ENCODE data around the gene CD320.

Gene CD320

GRCh38 chr19:8324186-8325050, 16.3 kb upstream of the CD320 start:
- DNase-seq (ENCODE audit: low spot score): no peak
- TF ChIP-seq CTCF (conservative IDR thresholded peaks at IDR 0.05; ENCODE audit: low read depth): no peak
- CTCF ChIA-PET: interaction anchor here (0.9 kb wide), 1 partner anchor 59 kb away, joined by 3 read pairs; no protein-coding TSS in a partner anchor
- peak overlapping the region; percentile 62 for H3K27ac ChIP-seq
- POLR2A ChIA-PET (ENCODE audit: low non-redundant PET): no interaction called here

GRCh38 chr19:8323781-8324185, 15.6 kb upstream of the CD320 start:
- POLR2A ChIA-PET (ENCODE audit: low non-redundant PET): no interaction called here
- CTCF ChIA-PET: interaction anchor here (0.6 to 0.9 kb wide), 2 partner anchors 42 to 59 kb away, joined by 3 read pairs; no protein-coding TSS in a partner anchor
- H3K27ac ChIP-seq: peak overlapping the region; percentile 62
- TF ChIP-seq CTCF (conservative IDR thresholded peaks at IDR 0.05; ENCODE audit: low read depth): no peak
- no peak for DNase-seq (ENCODE audit: low spot score)

GRCh38 chr19:8322638-8322997, 14.5 kb upstream of the CD320 start:
- ChIA-PET CTCF (no interaction called here), POLR2A (ENCODE audit: low non-redundant PET) (no interaction called here)
- TF ChIP-seq CTCF (conservative IDR thresholded peaks at IDR 0.05; ENCODE audit: low read depth): no peak
- DNase-seq (ENCODE audit: low spot score): no peak
- H3K27ac ChIP-seq: peak overlapping the region; percentile 80

GRCh38 chr19:8321986-8322637, 14.0 kb upstream of the CD320 start:
- peak overlapping the region; percentile 80 for H3K27ac ChIP-seq
- DNase-seq (ENCODE audit: low spot score): no peak
- CTCF ChIA-PET: no interaction called here
- POLR2A ChIA-PET (ENCODE audit: low non-redundant PET): interaction anchor here (0.6 kb wide), 1 partner anchor 129 kb away, joined by 3 read pairs; no protein-coding TSS in a partner anchor
- TF ChIP-seq CTCF (conservative IDR thresholded peaks at IDR 0.05; ENCODE audit: low read depth): no peak

- no peak for TF ChIP-seq CTCF (conservative IDR thresholded peaks at IDR 0.05; ENCODE audit: low read depth)
- H3K27ac ChIP-seq: peak within 1 kb of the TSS; percentile 80
- CTCF ChIA-PET: interaction anchor here (0.8 kb wide), 1 partner anchor 377 kb away, joined by 3 read pairs; no protein-coding TSS in a partner anchor
- peak; percentile 92 for DNase-seq (ENCODE audit: low spot score)
- POLR2A ChIA-PET (ENCODE audit: low non-redundant PET): interaction anchor here (0.6 kb wide), 2 partner anchors 15 to 129 kb away, joined by 3 to 4 read pairs; no protein-coding TSS in a partner anchor
Measured at GRCh38 chr19:8321067-8321985, 13.2 kb upstream of the CD320 start, which contains the start of the genes NDUFA7 and RPS28. Gene NDUFA7 (minus strand): TSS chr19:8321375. CDS start chr19:8321358, 17 bp downstream. Gene RPS28 (plus strand): TSS chr19:8321496. CDS start chr19:8321531, 35 bp downstream.

Measured in RWPE1 (cell line).